AG09319 (cell line): ENCODE measurements around the gene FCGR2B.

ENCODE experiments used
- DNase-seq: peaks from one replicate; pipeline ENCODE4 v3.0.0-alpha.2; 2010; ENCODE audit warnings: low read depth; ENCODE audit errors: extremely low read depth
- CTCF ChIP-seq: IDR thresholded peaks from 2 replicates; pipeline ENCODE4 v1.5.1; 2011; ENCODE audit warnings: low read depth, mild to moderate bottlenecking, inconsistent platforms, low read length, moderate library complexity

Gene FCGR2B

GRCh38 chr1:161725908-161726472 lies 63.0 kb downstream of the FCGR2B start:
- peak; percentile 42 for TF ChIP-seq CTCF
- no peak for DNase-seq

- peak; percentile 63 for DNase-seq
- no peak for TF ChIP-seq CTCF
Observed at GRCh38 chr1:161726473-161727255, 63.7 kb downstream of the FCGR2B start.

- no peak for TF ChIP-seq CTCF
- DNase-seq: no peak
Observed at GRCh38 chr1:161727256-161727924, 64.4 kb downstream of the FCGR2B start.
